NCI-H1694 (cell line): ENCODE measurements around the gene AHR.
"Not testable (repeated sequence)": the region's sequence is repeated elsewhere in the genome, so short reads cannot be mapped to it uniquely, and the experiment has no call there.

Source experiments
- DNase-seq: peaks from one replicate; lab custom pipeline; 2025; lab: John Stamatoyannopoulos, UW

The AHR gene

DNA sequence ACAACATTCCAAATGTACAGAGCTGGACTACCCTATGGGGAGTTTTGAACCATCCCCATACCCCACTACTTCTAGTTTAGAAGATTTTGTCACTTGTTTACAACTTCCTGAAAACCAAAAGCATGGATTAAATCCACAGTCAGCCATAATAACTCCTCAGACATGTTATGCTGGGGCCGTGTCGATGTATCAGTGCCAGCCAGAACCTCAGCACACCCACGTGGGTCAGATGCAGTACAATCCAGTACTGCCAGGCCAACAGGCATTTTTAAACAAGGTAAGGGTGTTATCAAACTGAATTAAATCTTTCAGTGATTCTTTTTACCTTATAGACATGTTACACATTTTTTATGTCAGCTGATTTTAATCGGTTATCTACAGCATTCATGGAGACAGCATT is 41.5 kb downstream of the AHR start:
- DNase-seq = no peak

DNA sequence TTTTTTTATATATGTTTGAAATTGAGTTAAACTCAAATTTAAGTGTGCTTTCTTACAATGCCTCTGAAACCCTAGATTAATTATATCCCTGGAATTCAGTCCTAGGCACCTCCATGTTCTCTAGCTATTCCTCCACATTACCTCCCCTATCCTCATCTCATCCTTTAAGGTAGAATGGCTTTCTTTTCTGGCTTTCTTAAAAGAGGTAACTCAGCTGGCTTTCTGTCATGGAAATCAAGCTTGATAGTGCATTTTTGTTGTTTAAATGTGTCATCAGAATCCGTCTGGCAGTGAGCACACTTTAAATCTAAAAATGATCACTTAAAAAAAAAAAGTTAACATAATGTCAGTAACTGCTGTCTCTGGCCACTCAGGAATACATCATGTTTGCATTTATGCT is 42.2 kb downstream of the AHR start:
- no peak for DNase-seq

DNA sequence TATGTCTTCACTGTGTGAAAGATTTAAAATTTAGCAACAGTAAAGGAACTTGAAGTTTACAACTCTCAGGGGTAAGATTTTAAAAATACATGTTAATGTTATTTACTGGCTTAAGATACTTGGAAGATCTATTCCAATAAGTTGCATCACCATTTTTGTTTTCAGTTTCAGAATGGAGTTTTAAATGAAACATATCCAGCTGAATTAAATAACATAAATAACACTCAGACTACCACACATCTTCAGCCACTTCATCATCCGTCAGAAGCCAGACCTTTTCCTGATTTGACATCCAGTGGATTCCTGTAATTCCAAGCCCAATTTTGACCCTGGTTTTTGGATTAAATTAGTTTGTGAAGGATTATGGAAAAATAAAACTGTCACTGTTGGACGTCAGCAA is 44.3 kb downstream of the AHR start:
- DNase-seq = no peak

DNA sequence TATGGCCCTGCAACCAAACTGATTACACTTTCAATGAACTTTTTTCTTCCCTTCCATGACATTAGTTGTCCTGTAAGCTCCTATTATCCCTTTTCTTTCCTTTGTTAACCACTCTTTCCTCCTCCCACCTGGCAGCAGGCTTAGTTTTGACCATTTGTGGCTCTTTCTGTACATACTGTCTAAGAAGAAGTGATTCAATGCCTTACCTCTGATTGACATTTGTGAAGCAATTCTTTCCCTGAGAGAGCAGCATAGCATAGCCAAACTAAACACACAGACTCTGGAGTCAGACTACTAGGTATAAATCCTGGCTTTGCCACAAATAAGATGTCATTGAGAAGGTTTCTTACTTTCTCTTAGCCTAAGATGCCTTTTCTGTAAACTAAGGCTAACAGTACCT is 48.9 kb downstream of the AHR start:
- no peak for DNase-seq

DNA sequence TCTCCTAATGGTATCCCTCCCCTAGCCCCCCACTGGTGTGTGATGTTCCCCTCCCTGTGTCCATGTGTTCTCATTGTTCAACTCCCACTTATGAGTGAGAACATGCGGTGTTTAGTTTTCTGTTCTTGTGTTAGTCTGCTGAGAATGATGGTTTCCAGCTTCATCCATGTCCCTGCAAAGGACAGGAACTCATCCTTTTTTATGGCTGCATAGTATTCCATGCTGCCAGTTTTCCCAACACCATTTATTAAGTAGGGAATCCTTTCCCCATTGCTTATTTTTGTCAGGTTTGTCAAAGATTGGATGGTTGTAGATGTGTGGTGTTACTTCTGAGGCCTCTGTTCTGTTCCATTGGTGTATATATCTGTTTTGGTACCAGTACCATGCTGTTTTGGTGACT is 50.5 kb downstream of the AHR start:
- not testable (repeated sequence) for DNase-seq

DNA sequence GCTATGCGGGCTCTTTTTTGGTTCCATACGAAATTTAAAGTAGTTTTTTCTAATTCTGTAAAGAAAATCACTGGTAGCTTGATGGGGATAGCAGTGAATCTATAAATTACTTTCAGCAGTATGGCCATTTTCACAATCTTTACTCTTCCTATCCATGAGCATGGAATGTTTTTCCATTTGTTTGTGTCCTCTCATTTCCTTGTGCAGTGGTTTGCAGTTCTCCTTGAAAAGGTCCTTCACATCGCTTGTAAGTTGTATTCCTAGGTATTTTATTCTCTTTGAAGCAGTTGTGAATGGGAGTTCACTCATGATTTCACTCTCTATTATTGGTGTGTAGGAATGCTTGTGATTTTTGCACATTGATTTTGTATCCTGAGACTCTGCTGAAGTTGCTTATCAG is 51.9 kb downstream of the AHR start:
- DNase-seq = not testable (repeated sequence)

DNA sequence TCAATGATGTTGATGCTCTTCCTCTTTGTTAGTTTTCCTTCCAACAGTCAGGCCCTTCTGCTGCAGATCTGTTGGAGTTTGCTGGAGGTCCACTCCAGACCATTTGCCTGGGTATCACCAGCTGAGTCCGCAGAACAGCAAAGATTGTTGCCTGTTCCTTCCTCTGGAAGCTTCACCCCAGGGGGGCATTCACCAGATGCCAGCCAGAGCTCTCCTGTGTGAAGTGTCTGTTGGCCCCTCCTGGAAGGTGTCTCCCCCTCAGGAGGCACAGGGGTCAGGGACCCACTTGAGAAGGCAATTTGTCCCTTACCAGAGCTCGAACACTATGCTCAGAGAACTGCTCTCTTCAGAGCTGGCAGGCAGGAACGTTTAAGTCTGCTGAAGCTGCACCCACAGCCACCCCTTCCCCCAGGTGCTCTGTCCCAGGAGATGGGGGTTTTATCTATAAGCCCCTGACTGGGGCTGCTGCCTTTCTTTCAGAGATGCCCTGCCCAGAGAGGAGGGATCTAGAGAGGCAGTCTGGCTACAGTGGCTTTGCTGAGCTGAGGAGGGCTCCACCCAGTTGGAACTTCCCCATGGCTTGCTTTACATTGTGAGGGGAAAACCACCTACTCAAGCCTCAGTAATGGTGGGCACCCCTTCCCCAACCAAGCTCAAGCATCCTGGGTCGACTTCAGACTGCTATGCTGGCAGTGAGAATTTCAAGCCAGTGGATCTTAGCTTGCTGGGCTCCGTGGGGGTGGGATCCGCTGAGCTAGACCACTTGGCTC is 55.4 kb downstream of the AHR start:
- DNase-seq = not testable (repeated sequence)

DNA sequence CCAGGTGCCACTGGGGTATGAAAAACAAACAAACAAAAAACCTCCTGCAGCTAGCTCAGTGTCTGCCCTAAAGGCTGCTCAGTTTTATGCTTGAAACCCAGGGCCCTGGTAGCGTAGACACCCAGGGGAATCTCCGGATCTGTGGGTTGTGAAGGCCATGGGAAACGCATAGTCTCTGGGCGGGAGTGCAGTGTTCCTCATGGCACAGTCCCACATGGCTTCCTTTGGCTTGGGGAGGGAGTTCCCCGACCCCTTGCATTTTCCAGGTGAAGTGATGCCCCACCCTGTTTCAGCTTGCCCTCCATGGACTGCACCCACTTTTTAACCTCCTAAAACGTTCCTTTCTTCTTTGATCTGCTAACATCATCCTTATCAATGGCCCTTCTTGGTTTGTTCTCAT is 56.0 kb downstream of the AHR start:
- DNase-seq = no peak

DNA sequence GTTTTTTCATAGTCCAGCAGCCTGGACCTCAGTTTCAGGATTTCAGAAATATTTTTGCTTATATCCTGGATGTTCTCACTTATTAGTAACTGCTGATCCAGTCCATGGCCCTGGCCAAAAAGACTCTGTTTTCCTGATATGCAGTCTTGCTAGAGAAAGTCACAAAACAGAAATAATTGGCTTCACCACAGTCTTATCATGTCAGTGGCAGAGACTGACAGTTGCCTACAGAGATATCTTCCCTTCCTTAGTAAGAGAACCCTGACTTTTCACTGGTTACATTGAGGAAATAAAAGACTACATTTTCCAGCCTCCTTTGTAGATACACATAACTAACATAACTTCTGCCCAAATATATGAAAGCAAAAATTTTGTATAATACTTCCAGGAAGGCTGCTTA is 56.6 kb downstream of the AHR start:
- no peak for DNase-seq

DNA sequence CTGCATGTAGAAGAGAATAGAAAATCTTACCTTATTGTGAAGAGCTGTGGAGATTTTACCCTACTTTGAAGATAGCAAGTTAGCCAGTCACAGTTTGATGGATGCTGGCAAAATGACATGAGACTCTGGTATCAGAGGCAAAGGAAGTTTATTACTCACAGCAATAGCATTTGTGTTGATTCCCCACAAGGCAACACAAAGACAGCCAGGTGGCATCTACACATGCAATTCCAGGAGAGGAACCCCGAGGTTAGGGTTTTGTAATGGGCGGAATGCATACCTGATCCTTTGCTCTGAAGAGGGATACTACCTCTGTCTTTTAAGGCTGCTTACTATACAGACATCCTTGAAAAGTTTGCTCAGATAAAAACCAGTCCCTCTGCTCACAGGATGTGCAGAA is 59.5 kb downstream of the AHR start:
- no peak for DNase-seq

DNA sequence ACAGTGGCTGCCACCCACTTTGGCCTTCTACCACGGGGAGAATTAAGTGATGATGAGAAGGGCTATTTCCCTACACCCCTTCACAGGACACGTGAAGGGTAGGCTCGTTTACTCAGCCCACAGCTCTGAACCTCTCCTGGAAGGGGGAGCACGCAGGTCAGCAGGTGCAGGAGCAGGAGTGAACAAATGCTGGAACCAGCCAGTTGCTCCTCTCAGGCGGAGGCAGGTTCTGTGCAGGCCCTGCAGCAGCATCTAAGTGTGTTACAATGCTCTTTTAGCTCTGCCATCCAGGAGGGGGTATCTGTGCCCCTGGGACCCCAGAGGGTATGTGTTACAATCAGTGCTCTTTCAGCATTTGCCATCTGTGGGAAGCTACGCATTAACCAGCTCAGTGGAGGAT is 61.2 kb downstream of the AHR start:
- no peak for DNase-seq

DNA sequence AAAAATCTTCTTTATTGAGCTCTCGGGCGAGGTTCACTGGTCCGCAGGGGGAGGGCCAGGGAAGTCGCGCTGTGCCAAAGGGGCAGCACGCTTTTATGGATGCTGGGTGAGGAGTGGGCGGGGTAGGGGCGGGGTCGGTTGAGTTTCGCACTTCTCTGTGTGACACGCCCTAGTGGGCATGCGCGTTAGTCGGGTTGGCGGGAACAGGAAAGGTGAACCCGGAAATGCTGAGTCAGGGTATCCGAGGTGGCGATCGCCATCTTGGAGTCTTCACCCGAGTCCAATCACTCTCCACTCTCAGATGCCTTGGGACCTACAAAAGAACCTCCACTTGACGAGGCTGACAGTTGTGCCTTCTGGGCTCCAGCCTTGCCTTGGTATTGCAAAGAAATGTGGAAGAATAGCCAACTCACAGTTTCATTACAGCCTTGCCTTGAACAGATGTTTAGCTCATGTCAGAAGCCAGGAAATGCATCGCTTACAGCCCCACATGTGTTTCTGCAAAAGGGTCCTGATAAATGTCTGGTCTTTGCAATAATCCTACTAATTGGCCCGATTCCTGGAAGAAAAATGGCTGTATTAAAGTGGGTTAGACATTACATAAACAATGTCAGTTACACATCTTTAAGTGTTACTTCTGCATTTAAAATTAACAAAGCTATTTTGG is 64.1 kb downstream of the AHR start:
- DNase-seq = no peak

DNA sequence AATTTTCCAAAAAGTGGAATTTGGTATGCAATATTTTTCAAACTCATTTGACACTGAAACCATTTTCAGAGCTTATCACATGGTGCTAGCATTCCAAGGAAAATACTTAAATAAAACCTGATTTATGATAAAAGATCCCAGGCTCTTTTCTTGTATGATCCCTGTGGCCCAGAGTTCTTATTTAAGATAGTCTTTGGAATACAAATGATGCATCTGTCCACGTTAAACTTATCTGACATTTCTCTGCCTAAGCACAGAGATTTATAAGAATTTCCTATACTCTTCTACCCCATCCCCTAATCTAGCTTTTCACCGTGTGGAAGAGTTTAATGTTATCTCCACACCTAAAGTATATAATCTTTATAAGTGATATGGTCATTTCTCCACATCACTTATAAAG is 66.2 kb downstream of the AHR start:
- DNase-seq = no peak

DNA sequence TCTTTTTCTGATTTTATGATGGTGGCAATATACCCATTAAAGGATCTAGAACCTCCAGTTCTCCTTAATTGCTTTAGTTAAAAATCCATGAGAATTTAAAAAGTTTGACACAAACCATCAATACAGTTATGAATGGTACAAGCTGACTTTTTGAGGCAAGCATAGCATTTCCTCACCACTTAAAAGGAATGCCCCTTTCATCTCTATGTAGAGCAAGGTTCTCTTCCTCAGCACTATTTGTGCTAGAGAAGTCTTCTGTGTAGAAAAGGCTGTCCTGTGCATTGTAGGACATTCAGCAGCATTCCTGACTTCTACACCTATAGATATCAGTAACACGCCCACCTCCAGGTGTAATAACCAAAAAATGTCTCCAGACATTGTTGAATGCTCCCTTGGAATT is 67.3 kb downstream of the AHR start:
- no peak for DNase-seq

DNA sequence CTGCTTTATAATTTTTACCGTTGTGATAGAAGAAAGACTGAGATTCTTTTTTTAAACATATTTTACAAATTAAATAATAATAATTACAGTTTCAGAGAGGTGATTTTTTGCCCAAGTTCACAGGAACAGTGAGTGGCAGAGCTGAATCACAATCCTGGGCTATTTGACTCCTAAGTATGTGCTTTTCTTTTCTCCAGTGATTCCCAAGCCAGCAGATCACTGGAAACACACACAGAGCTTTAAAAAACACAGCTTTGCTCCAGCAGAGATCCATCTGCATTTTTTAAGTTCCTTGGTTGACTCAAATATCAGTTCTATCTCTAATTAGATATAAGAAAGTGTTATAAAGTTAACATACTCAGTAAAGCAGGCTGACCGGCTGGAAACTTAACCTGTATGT is 69.0 kb downstream of the AHR start:
- DNase-seq = no peak

DNA sequence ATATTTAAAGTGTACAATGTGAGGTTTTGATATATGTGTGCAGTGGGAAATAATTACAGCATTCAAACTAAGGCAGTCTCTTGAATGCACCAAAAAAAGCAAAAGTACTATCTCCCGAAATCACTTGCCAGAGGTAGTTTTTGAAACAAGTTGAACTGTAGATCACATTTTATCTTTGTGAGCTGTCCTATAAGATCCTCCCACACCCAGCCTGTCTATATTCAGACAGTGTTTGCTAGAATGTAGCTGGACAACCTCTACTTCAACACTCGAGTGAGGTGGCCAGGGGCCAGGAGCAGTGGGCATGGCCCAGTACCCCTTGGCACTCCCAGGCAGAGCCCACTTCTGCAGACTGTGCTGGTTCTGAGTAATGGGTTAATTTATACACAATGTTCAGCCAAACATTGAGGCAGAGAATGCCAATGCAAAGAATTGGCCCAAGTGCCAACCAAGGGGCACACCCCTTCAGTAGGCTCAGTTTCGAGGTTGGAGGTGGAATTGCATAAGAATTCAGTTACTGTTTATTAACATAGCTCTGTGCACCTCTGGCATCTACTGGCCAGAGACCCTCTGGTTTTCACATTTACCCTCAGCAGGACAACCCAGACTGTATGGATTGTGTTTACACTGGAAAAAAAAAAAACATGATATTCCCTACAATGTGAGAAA is 70.5 kb downstream of the AHR start:
- DNase-seq = no peak

DNA sequence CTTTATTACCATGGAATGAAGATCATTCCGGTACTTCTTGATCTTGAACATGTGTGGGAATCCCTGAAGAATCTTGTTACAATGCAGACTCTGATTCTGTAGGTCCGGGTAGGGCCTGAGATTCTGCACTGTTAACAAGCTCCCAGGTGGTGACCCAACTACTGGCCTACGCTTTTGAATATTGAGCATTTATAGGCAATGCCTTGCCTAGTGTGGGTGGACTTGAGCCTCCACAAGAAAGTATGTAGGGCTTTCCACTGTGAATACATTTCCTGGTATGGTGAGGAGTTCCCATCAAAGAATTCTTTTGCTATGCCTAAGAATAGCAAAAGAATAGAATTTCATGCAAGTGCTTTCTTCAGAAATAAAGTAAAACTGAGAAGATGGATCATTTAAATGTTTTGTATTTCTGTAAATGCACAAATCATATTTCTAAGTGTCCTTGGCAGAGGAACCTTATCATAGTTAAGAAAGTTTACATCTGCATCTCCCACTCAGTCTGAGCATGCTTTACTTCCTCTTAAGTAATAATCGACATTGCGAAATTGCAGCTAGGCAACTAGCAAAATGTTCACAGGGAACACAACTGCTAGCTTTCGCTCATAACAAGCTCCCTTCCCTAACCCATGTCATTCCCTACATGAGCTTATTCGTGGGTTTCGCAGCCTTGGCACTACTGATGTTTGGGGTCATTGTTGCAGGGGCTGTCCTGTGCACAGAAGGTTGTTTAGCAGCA is 71.4 kb downstream of the AHR start:
- no peak for DNase-seq

DNA sequence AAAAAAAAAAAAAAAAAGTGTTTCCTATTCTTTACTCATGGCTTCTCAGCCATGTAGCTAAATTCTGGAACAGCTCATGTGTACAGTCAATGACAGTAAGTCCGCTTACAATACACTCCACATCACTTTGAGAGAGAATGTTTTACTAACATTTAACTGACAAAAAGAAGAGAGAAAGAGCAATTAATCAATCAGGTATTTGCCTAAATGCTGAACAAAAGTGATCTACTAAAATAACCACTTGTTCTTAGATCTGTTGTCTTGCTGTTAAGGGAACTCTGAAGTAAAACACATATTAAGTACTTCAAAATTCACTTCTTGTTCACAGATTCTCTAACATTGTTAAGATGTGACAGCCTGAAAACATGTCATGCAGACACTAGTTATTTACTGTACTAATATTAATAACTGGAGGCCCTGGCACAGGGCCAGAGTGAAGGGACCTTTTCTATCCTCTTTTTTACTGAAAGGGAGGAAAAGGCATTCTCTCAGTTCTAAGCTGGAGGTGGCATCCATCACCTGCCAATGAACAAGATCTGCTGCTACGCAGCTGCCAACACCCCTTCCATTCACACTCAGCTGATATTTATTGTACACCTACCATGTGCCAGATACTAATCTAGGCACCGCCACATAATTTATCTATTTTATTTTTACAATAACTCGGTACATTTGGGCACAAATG is 72.6 kb downstream of the AHR start:
- DNase-seq = no peak

DNA sequence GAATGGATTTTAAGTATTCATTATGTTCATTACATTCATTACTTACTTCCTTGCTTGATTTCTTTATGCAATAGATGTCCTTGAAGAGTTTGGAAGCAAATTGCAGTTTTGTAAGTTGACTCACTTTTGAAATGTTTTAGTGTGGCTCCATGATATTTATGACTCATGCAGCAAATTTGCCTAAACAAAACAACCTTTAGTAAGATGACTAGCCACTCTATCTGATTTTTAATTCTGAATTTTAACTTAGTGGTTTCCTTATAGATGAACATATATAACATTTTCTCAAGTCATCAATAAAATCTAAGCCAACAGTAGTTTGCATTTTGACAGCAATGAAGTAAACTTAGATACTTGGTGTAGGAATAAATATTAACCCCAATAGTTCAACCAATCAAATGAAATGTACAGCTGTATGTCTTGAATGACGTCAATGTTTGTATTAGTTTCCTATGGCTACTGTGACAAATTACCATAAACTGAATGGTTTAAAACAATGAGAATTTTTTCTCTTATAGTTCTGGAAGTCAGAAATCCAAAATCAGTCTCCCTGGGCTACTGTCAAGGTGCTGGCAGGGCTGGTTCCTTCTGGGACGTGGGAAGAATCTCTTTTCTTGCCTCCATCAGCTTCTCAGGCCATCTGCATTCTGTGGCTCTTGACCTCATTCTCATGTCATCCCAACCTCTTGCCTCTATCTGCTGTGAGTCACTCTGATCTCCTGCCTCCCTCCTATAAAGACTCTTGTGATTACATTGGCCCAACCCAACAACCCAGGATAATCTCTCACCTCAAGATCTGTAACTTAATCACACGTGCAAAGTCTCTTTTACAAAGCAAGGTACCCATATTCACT is 73.4 kb downstream of the AHR start:
- no peak for DNase-seq

DNA sequence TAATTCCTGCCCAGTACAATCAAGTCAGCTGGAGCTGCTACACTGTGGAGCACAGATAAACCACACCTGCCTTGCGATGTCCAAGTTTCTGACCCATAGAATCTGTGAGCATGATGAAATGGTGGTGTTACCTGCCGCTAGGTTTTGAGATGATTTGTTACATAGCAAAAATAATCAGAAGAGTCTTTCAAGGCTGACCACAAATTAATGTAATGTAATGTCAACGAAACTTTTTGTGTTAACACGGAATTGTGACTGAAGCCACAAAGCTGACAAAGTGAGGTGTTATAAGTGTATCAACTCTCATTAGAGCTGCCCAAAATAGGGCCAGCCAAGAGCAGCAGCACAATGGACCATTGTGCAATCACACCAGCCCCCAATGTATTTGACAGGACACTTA is 75.7 kb downstream of the AHR start:
- no peak for DNase-seq

DNA sequence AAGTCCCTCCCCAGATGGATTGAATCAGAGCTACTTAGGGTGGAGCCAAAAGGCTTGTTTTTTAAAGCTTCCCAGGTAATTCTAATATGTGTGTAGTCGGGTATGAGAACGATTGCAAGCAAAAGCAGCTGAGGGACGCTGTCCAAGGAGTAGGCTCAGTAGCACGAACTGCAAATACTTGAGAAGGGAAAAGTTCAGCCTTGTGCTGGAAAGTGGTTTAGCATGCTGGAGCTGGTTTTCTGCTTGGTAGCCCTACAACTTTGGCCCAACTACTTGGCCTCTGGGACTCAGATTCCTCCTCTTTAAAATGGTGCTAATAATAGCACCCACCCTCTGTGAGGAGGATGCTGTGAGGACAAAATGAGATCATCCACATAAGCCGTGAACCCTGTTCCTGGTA is 76.2 kb downstream of the AHR start:
- no peak for DNase-seq
